HCT116 (cell line): ENCODE results near the gene PTPRF. TPM values are rescaled to one million over a fixed set of nuclear protein-coding genes. Genes with fewer than 3 reads are reported as not detected.

Experiments used
- ATAC-seq: fragments of 200-7000 bp; cut with Tn5 transposase; 2 replicates; pipeline ENCODE4 v1.9.1; 2020; ENCODE audit warnings: mild to moderate bottlenecking, moderate library complexity
- BruUV-seq: library from RNA; stranded (reverse); fragments of 400-500 nt; replicated peaks from 2 replicates; lab custom pipeline; 2021; lab: Mats Ljungman, UMichigan
- CTCF ChIA-PET: fragments of 300-600 bp; sonication (Branson Sonifier 250); formaldehyde crosslinking; loops from one replicate; lab custom pipeline; 2021; ENCODE audit warnings: antibody characterized with exemption; lab: Charles Lee
- POLR2A ChIA-PET: fragments of 300-600, 350-600 bp; sonication (Branson Sonifier 250); formaldehyde crosslinking; loops from one replicate; lab custom pipeline; 2021; ENCODE audit warnings: antibody characterized with exemption; lab: Charles Lee
- RAD21 ChIA-PET, 2 experiments: fragments of 300-600 bp; sonication (Branson Sonifier 250); formaldehyde crosslinking; loops; one replicate each; lab custom pipeline; 2023; ENCODE audit warnings: low total read pairs in 2 of 2; ENCODE audit not compliant: uncharacterized antibody in 2 of 2, unreplicated experiment in 2 of 2, low non-redundant PET in 1 of 2; lab: Charles Lee
- DNase-seq: peaks from one replicate; pipeline ENCODE4 v3.0.0-alpha.2; 2010; ENCODE audit warnings: low read depth, low spot score
- H2AFZ ChIP-seq: fragments of 200-600 bp; shearing (Covaris generic), sonication (generic); 2 replicates; pipeline ENCODE4 v1.6.1; 2017; ENCODE audit warnings: low read depth, mixed run types, mixed read lengths, antibody characterized with exemption, low read length; ENCODE audit not compliant: poor library complexity, severe bottlenecking
- H3K27ac ChIP-seq: 2 replicates; pipeline ENCODE4 v1.5.1; 2012; ENCODE audit warnings: low read depth, low read length
- H3K27me3 ChIP-seq: fragments of 200-600 bp; sonication (generic); 2 replicates; pipeline ENCODE4 v1.6.1; 2016; ENCODE audit warnings: mixed run types, low read length, mixed read lengths; ENCODE audit not compliant: insufficient read depth
- H3K36me3 ChIP-seq, 2 experiments: fragments of 200-500 bp in 1 of 2; fragments of 200-600 bp in 1 of 2; sonication (Bioruptor generic) in 1 of 2; sonication (generic) in 1 of 2; 2 replicates each; pipeline versions ENCODE4 v1.5.1 to v1.6.1; 2014 to 2016; ENCODE audit warnings: low read length in 2 of 2, inconsistent platforms in 1 of 2, mixed read lengths in 1 of 2, mixed run types in 1 of 2; ENCODE audit not compliant: insufficient read depth in 2 of 2, control insufficient read depth in 1 of 2
- H3K4me1 ChIP-seq, 2 experiments: fragments of 200-600 bp in 1 of 2; sonication (generic) in 1 of 2; 2 replicates each; pipeline versions ENCODE4 v1.5.1 to v1.6.1; 2012 to 2017; ENCODE audit warnings: low read length in 2 of 2, inconsistent platforms in 1 of 2, mild to moderate bottlenecking in 1 of 2, mixed read lengths in 1 of 2, mixed run types in 1 of 2, moderate library complexity in 1 of 2; ENCODE audit not compliant: insufficient read depth in 2 of 2, control insufficient read depth in 1 of 2
- H3K4me2 ChIP-seq: fragments of 200-600 bp; sonication (generic); 2 replicates; pipeline ENCODE4 v1.6.1; 2017; ENCODE audit warnings: mixed run types, low read length, mixed read lengths
- H3K4me3 ChIP-seq, 2 experiments: fragments of 200-600 bp in 1 of 2; sonication (generic) in 1 of 2; replicated peaks in 1 of 2; 2 replicates each; pipeline ENCODE4 v1.5.1; 2011 to 2016; ENCODE audit warnings: low read length in 2 of 2, control low read depth in 1 of 2, low read depth in 1 of 2, mild to moderate bottlenecking in 1 of 2, mixed read lengths in 1 of 2, mixed run types in 1 of 2
- H3K79me2 ChIP-seq: fragments of 200-600 bp; sonication (generic); 2 replicates; pipeline ENCODE4 v1.6.1; 2017; ENCODE audit warnings: mild to moderate bottlenecking, mixed run types, low read length, moderate library complexity, mixed read lengths; ENCODE audit not compliant: insufficient read depth
- H3K9ac ChIP-seq: fragments of 200-600 bp; sonication (generic); 2 replicates; pipeline ENCODE4 v1.6.1; 2016; ENCODE audit warnings: low read length, mixed read lengths
- H3K9me2 ChIP-seq: fragments of 200-600 bp; sonication (generic), shearing (Covaris generic); 2 replicates; pipeline ENCODE4 v1.6.1; 2017; ENCODE audit warnings: mixed run types, mild to moderate bottlenecking, moderate library complexity; ENCODE audit not compliant: insufficient read depth
- H3K9me3 ChIP-seq, 2 experiments: fragments of 200-500 bp in 1 of 2; fragments of 200-600 bp in 1 of 2; sonication (Bioruptor generic) in 1 of 2; sonication (generic) in 1 of 2; 2 replicates each; pipeline ENCODE4 v1.6.1; 2014 to 2017; ENCODE audit warnings: low read length in 2 of 2, mixed read lengths in 2 of 2, inconsistent platforms in 1 of 2, low read depth in 1 of 2, mild to moderate bottlenecking in 1 of 2, mixed run types in 1 of 2, moderate library complexity in 1 of 2; ENCODE audit not compliant: control insufficient read depth in 1 of 2, insufficient read depth in 1 of 2
- H4K20me1 ChIP-seq: fragments of 200-600 bp; sonication (generic), shearing (Covaris generic); 2 replicates; pipeline ENCODE4 v1.6.1; 2017; ENCODE audit warnings: mixed run types, mild to moderate bottlenecking, moderate library complexity; ENCODE audit not compliant: insufficient read depth
- CEBPB ChIP-seq: IDR thresholded peaks from 2 replicates; pipeline ENCODE4 v1.6.1; 2012; ENCODE audit warnings: low read depth
- EGR1 ChIP-seq: IDR thresholded peaks from 2 replicates; pipeline ENCODE4 v1.6.1; 2012; ENCODE audit warnings: low read depth
- ELF1 ChIP-seq: IDR thresholded peaks from 2 replicates; pipeline ENCODE4 v1.6.1; 2012; ENCODE audit warnings: low read depth, borderline replicate concordance
- EZH2 ChIP-seq: fragments of 200-600 bp; sonication (generic); IDR thresholded peaks from 2 replicates; pipeline ENCODE4 v1.6.1; 2017; ENCODE audit warnings: antibody characterized with exemption, mixed run types
- EZH2phosphoT487 ChIP-seq: fragments of 200-600 bp; IDR thresholded peaks from 2 replicates; pipeline ENCODE4 v1.6.1; 2018; ENCODE audit warnings: antibody characterized with exemption, borderline replicate concordance
- FOSL1 ChIP-seq: IDR thresholded peaks from 2 replicates; pipeline ENCODE4 v1.6.1; 2012; ENCODE audit warnings: low read depth
- POLR2A ChIP-seq: IDR thresholded peaks from 2 replicates; pipeline ENCODE4 v1.7.0; 2011; ENCODE audit warnings: borderline replicate concordance; ENCODE audit not compliant: insufficient read depth, insufficient read length; ENCODE audit errors: extremely low read depth
- POLR2AphosphoS5 ChIP-seq: IDR thresholded peaks from 2 replicates; pipeline ENCODE4 v1.6.1; 2011; ENCODE audit warnings: mild to moderate bottlenecking, low read depth, low read length, moderate library complexity
- RAD21 ChIP-seq: IDR thresholded peaks from 2 replicates; pipeline ENCODE4 v1.6.1; 2012; ENCODE audit warnings: low read depth, mild to moderate bottlenecking
- SRF ChIP-seq: IDR thresholded peaks from 2 replicates; pipeline ENCODE4 v1.6.1; 2012; ENCODE audit warnings: low read depth
- TCF7L2 ChIP-seq: IDR thresholded peaks from 2 replicates; pipeline ENCODE4 v1.7.0; 2011; ENCODE audit warnings: borderline replicate concordance, inconsistent platforms; ENCODE audit not compliant: insufficient read depth, insufficient read length; ENCODE audit errors: extremely low read depth
- YY1 ChIP-seq: IDR thresholded peaks from 2 replicates; pipeline ENCODE4 v1.6.1; 2011; ENCODE audit warnings: low read length, low read depth, moderate library complexity, mild to moderate bottlenecking; ENCODE audit not compliant: insufficient replicate concordance; ENCODE audit errors: extremely low read depth
- ZFX ChIP-seq: fragments of 450-650 bp; IDR thresholded peaks from 2 replicates; pipeline ENCODE4 v1.6.1; 2017
- ZNF274 ChIP-seq: fragments of 200-500 bp; sonication (Bioruptor generic); IDR thresholded peaks from 2 replicates; pipeline ENCODE4 v1.6.1; 2014; ENCODE audit warnings: mild to moderate bottlenecking, low read depth, low read length, inconsistent platforms
- intact Hi-C: fragments of 100-400 bp; cut with micrococcal nuclease; formaldehyde crosslinking; loops from 2 replicates; pipeline ENCODE4 v1.10.0; 2022
- total RNA-seq: library from RNA; stranded (reverse); gene quantifications from one replicate; pipeline ENCODE4 v1.2.1, GENCODE V29; 2021; ENCODE audit not compliant: unreplicated experiment
- TF ChIP-seq, protein P1 (sequence below): IDR thresholded peaks from 2 replicates; pipeline ENCODE4 v1.6.1; 2012
- TF ChIP-seq, protein P2 (sequence below), 3 experiments: fragments of 200-600 bp in 1 of 3; sonication (generic) in 1 of 3; IDR thresholded peaks in 2 of 3; conservative IDR thresholded peaks in 1 of 3; 2 replicates each; pipeline ENCODE4 v1.5.1; 2012 to 2017; ENCODE audit warnings: low read depth in 2 of 3, low read length in 2 of 3, antibody characterized with exemption in 1 of 3, borderline replicate concordance in 1 of 3, control low read depth in 1 of 3, mild to moderate bottlenecking in 1 of 3, mixed read lengths in 1 of 3, mixed run types in 1 of 3, moderate library complexity in 1 of 3; ENCODE audit not compliant: insufficient read depth in 1 of 3
- TF ChIP-seq, protein P3 (sequence below): IDR thresholded peaks from 2 replicates; pipeline ENCODE4 v1.6.1; 2011; ENCODE audit warnings: mild to moderate bottlenecking, low read length, moderate library complexity; ENCODE audit not compliant: insufficient replicate concordance; ENCODE audit errors: extremely low read depth

The PTPRF gene
- total RNA-seq, 1 experiment from 2014 or later = 224 TPM

GRCh38 chr1:43617011-43617410 lies 86.3 kb downstream of the PTPRF start:
- ChIA-PET POLR2A (no interaction called here), CTCF (no interaction called here), RAD21 (no interaction called here)
- Histone ChIP-seq H3K27ac (no peak overlapping the region), H3K4me1 (no peaks in the 10 kb centered on the region), H3K4me3 (no peak overlapping the region), H2AFZ (no peak overlapping the region), H3K79me2 (no peaks in the 10 kb centered on the region), H4K20me1 (no peaks in the 10 kb centered on the region), H3K9ac (no peak overlapping the region), H3K27me3 (no peaks in the 10 kb centered on the region), H3K9me3 (no peaks in the 10 kb centered on the region), H3K36me3 (peaks cover 30 to 58% of the 10 kb centered on the region in 2 experiments), H3K4me2 (no peak overlapping the region), H3K9me2 (no peaks in the 10 kb centered on the region)
- TF ChIP-seq, protein P1, sequence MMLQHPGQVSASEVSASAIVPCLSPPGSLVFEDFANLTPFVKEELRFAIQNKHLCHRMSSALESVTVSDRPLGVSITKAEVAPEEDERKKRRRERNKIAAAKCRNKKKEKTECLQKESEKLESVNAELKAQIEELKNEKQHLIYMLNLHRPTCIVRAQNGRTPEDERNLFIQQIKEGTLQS = no peak
- TF ChIP-seq, protein P2, sequence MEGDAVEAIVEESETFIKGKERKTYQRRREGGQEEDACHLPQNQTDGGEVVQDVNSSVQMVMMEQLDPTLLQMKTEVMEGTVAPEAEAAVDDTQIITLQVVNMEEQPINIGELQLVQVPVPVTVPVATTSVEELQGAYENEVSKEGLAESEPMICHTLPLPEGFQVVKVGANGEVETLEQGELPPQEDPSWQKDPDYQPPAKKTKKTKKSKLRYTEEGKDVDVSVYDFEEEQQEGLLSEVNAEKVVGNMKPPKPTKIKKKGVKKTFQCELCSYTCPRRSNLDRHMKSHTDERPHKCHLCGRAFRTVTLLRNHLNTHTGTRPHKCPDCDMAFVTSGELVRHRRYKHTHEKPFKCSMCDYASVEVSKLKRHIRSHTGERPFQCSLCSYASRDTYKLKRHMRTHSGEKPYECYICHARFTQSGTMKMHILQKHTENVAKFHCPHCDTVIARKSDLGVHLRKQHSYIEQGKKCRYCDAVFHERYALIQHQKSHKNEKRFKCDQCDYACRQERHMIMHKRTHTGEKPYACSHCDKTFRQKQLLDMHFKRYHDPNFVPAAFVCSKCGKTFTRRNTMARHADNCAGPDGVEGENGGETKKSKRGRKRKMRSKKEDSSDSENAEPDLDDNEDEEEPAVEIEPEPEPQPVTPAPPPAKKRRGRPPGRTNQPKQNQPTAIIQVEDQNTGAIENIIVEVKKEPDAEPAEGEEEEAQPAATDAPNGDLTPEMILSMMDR (IDR thresholded peaks at IDR 0.05 in 2 of 3, conservative IDR thresholded peaks at IDR 0.05 in 1 of 3; ENCODE audit: borderline replicate concordance in 1 of 3, insufficient read depth in 1 of 3, low read depth in 2 of 3, low read length in 2 of 3) = no peak
- TF ChIP-seq CEBPB (no peak), YY1 (no peak), EGR1 (no peak), ZNF274 (no peak), ELF1 (no peak), POLR2AphosphoS5 (no peak), EZH2phosphoT487 (no peak), ZFX (no peak), FOSL1 (no peak), SRF (no peak), TCF7L2 (no peak), RAD21 (no peak), POLR2A (no peak), EZH2 (no peak)
- TF ChIP-seq, protein P3, sequence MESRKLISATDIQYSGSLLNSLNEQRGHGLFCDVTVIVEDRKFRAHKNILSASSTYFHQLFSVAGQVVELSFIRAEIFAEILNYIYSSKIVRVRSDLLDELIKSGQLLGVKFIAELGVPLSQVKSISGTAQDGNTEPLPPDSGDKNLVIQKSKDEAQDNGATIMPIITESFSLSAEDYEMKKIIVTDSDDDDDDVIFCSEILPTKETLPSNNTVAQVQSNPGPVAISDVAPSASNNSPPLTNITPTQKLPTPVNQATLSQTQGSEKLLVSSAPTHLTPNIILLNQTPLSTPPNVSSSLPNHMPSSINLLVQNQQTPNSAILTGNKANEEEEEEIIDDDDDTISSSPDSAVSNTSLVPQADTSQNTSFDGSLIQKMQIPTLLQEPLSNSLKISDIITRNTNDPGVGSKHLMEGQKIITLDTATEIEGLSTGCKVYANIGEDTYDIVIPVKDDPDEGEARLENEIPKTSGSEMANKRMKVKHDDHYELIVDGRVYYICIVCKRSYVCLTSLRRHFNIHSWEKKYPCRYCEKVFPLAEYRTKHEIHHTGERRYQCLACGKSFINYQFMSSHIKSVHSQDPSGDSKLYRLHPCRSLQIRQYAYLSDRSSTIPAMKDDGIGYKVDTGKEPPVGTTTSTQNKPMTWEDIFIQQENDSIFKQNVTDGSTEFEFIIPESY = no peak
- ATAC-seq (no peak), DNase-seq (no peak)
- BruUV-seq = no TSS peak
- intact Hi-C loops = no loop called here
